Prostate gland (tissue), 2 donors: ENCODE data around the gene SNX9. TPM values are rescaled to one million over a fixed set of nuclear protein-coding genes. Genes with fewer than 3 reads are reported as not detected.

Experiments
- DNase-seq: peaks from one replicate; pipeline ENCODE4 v3.0.0-alpha.2; 2019; ENCODE audit warnings: low spot score
- H3K27ac ChIP-seq, 2 donors: fragments of 200-600 bp; sonication (generic); 2 replicates each; pipeline ENCODE4 v1.5.1; 2017 to 2019
- H3K27me3 ChIP-seq: fragments of 200-600 bp; sonication (generic); replicated peaks from 2 replicates; pipeline ENCODE4 v1.5.1; 2019; ENCODE audit not compliant: insufficient read depth
- H3K36me3 ChIP-seq, 2 donors: fragments of 200-600 bp; sonication (generic); 1 replicate in 1 of 2; 2 replicates in 1 of 2; pipeline versions ENCODE4 v1.5.1 to v1.8.1; 2017 to 2019
- H3K4me1 ChIP-seq: fragments of 200-600 bp; sonication (generic); replicated peaks from 2 replicates; pipeline ENCODE4 v1.5.1; 2019
- H3K4me3 ChIP-seq, 2 donors: fragments of 200-600 bp; sonication (generic); 2 replicates each; pipeline ENCODE4 v1.5.1; 2017 to 2019
- H3K9me3 ChIP-seq: fragments of 200-600 bp; sonication (generic); 2 replicates; pipeline ENCODE4 v1.5.1; 2017
- CTCF ChIP-seq, 4 experiments: fragments of 200-600 bp in 2 of 4; fragments of 450-650 bp in 2 of 4; sonication (generic) in 2 of 4; IDR thresholded peaks; 1 replicate in 3 of 4; 2 replicates in 1 of 4; pipeline ENCODE4 v1.5.1; 2016 to 2019; ENCODE audit warnings: antibody characterized with exemption in 4 of 4, mild to moderate bottlenecking in 2 of 4, moderate library complexity in 2 of 4
- POLR2A ChIP-seq: fragments of 450-650 bp; IDR thresholded peaks from one replicate; pipeline ENCODE4 v1.6.1; 2016; ENCODE audit warnings: antibody characterized with exemption, mild to moderate bottlenecking
- POLR2AphosphoS5 ChIP-seq: sonication (generic); formaldehyde crosslinking; IDR thresholded peaks from one replicate; pipeline ENCODE4 v1.6.1; 2017; ENCODE audit warnings: antibody characterized with exemption
- WGBS: methylation state at CpG from one replicate; pipeline ENCODE4 v1.1.5; 2018; 5-methylcytosine and 5-hydroxymethylcytosine counted together
- intact Hi-C: fragments of 100-400 bp; cut with DNase I; formaldehyde crosslinking; loops from one replicate; pipeline ENCODE4 v1.14.2; 2022
- total RNA-seq, 2 donors: library from RNA; depleted of rRNA; stranded (reverse); fragments of >200 nt; gene quantifications; one replicate each; pipeline ENCODE4 v1.1.0, GENCODE V29; 2016

Gene SNX9
- total RNA-seq, 2 donors from 2014 or later = 39.2 to 40.6 TPM

- Histone ChIP-seq H3K27me3 (no peaks in the 10 kb centered on the region), H3K4me3 (no peak overlapping the region), H3K36me3 (no peaks in the 10 kb centered on the region), H3K27ac (no peak overlapping the region), H3K9me3 (no peaks in the 10 kb centered on the region), H3K4me1 (no peaks in the 10 kb centered on the region)
- WGBS = 38% methylated on average over 1 of the region's 1 CpG
- intact Hi-C loops = no loop called here
- TF ChIP-seq POLR2A = no peak
- TF ChIP-seq CTCF (IDR thresholded peaks at IDR 0.05) = no peak
- no peak for TF ChIP-seq POLR2AphosphoS5
- no peak for DNase-seq
Measured at GRCh38 chr6:157862706-157863105, 39.7 kb downstream of the SNX9 start.

- no peak for TF ChIP-seq POLR2A
- no peaks in the 10 kb centered on the region for H3K27me3 ChIP-seq
- intact Hi-C loops = no loop called here
- 95% methylated on average over 11 of the region's 11 CpGs for WGBS
- H3K4me3 ChIP-seq = no peak overlapping the region
- no peak overlapping the region for H3K27ac ChIP-seq
- H3K4me1 ChIP-seq = no peaks in the 10 kb centered on the region
- DNase-seq = no peak
- H3K36me3 ChIP-seq = peaks cover 0 to 2% of the 10 kb centered on the region in 2 donors
- no peaks in the 10 kb centered on the region for H3K9me3 ChIP-seq
Measured at GRCh38 chr6:157864185-157864761, 41.2 kb downstream of the SNX9 start.

- Histone ChIP-seq H3K4me3 (no peak overlapping the region), H3K27ac (no peak overlapping the region), H3K36me3 (peaks cover 0 to 5% of the 10 kb centered on the region in 2 donors), H3K27me3 (no peaks in the 10 kb centered on the region), H3K4me1 (no peaks in the 10 kb centered on the region), H3K9me3 (no peaks in the 10 kb centered on the region)
- 90% methylated on average over 6 of the region's 6 CpGs for WGBS
- no peak for DNase-seq
- intact Hi-C loops = no loop called here
- no peak for TF ChIP-seq POLR2AphosphoS5
- TF ChIP-seq POLR2A = no peak
- TF ChIP-seq CTCF (IDR thresholded peaks at IDR 0.05) = no peak
Measured at GRCh38 chr6:157865249-157865648, 42.2 kb downstream of the SNX9 start.

- H3K27me3 ChIP-seq = no peaks in the 10 kb centered on the region
- no peak for DNase-seq
- 59% methylated on average over 5 of the region's 5 CpGs for WGBS
- TF ChIP-seq POLR2AphosphoS5 (no peak), POLR2A (no peak), CTCF (IDR thresholded peaks at IDR 0.05) (no peak)
- H3K4me1 ChIP-seq = no peaks in the 10 kb centered on the region
- intact Hi-C loops = no loop called here
- H3K4me3 ChIP-seq = no peak overlapping the region
- peaks cover 0 to 5% of the 10 kb centered on the region in 2 donors for H3K36me3 ChIP-seq
- no peak overlapping the region for H3K27ac ChIP-seq
- H3K9me3 ChIP-seq = no peaks in the 10 kb centered on the region
Measured at GRCh38 chr6:157867155-157867559, 44.1 kb downstream of the SNX9 start.

GRCh38 chr6:157867981-157868380 lies 44.9 kb downstream of the SNX9 start:
- H3K4me1 ChIP-seq = no peaks in the 10 kb centered on the region
- peaks cover 0 to 5% of the 10 kb centered on the region in 2 donors for H3K36me3 ChIP-seq
- intact Hi-C loops = no loop called here
- TF ChIP-seq POLR2A = no peak
- TF ChIP-seq CTCF (IDR thresholded peaks at IDR 0.05) = no peak
- H3K27me3 ChIP-seq = no peaks in the 10 kb centered on the region
- no peaks in the 10 kb centered on the region for H3K9me3 ChIP-seq
- DNase-seq = no peak
- no peak overlapping the region for H3K4me3 ChIP-seq
- H3K27ac ChIP-seq = no peak overlapping the region
